Loucy (cell line): ENCODE measurements around the gene SNX8.
"Not testable (repeated sequence)": the region's sequence is repeated elsewhere in the genome, so short reads cannot be mapped to it uniquely, and the experiment has no call there.

Experiments
- H2AFZ ChIP-seq: fragments of 200-600 bp; sonication (generic); 2 replicates; pipeline ENCODE4 v1.6.0; 2016; ENCODE audit warnings: antibody characterized with exemption, mild to moderate bottlenecking, low read length, moderate library complexity
- H3F3A ChIP-seq: fragments of 200-600 bp; 2 replicates; pipeline ENCODE4 v1.6.0; 2016; ENCODE audit warnings: antibody characterized with exemption, low read depth, mild to moderate bottlenecking
- H3K27me3 ChIP-seq: fragments of 200-600 bp; sonication (generic); 2 replicates; pipeline ENCODE4 v1.6.1; 2014; ENCODE audit warnings: low read length, mild to moderate bottlenecking; ENCODE audit not compliant: insufficient read depth, poor library complexity, severe bottlenecking
- H3K36me3 ChIP-seq: fragments of 200-600 bp; sonication (generic); 2 replicates; pipeline ENCODE4 v1.6.1; 2016; ENCODE audit warnings: low read length; ENCODE audit not compliant: insufficient read depth
- H3K4me1 ChIP-seq: fragments of 200-600 bp; sonication (generic); 2 replicates; pipeline ENCODE4 v1.5.1; 2014; ENCODE audit warnings: low read length, mild to moderate bottlenecking; ENCODE audit not compliant: insufficient read depth, poor library complexity, severe bottlenecking
- H3K4me2 ChIP-seq: fragments of 200-600 bp; sonication (generic); 2 replicates; pipeline ENCODE4 v1.6.0; 2014; ENCODE audit warnings: antibody characterized with exemption, low read length, low read depth, mild to moderate bottlenecking; ENCODE audit not compliant: poor library complexity, severe bottlenecking
- H3K4me3 ChIP-seq: fragments of 200-600 bp; sonication (generic); 2 replicates; pipeline ENCODE4 v1.5.1; 2014; ENCODE audit warnings: low read length, mild to moderate bottlenecking, mixed read lengths; ENCODE audit not compliant: poor library complexity, severe bottlenecking
- H3K79me2 ChIP-seq: fragments of 200-600 bp; sonication (generic); 2 replicates; pipeline ENCODE4 v1.6.1; 2014; ENCODE audit warnings: low read length; ENCODE audit not compliant: insufficient read depth
- H3K9ac ChIP-seq: fragments of 200-600 bp; sonication (generic); 2 replicates; pipeline ENCODE4 v1.6.0; 2014; ENCODE audit warnings: mild to moderate bottlenecking, low read depth, low read length, moderate library complexity; ENCODE audit not compliant: poor library complexity, severe bottlenecking
- H3K9me2 ChIP-seq: fragments of 200-600 bp; sonication (generic); replicated peaks from 2 replicates; pipeline ENCODE4 v1.6.1; 2016; ENCODE audit warnings: low read depth, low read length, mixed read lengths
- H3K9me3 ChIP-seq: fragments of 200-600 bp; sonication (generic); 2 replicates; pipeline ENCODE4 v1.6.1; 2014; ENCODE audit warnings: mild to moderate bottlenecking, antibody characterized with exemption, low read length, low read depth; ENCODE audit not compliant: insufficient read depth
- H4K20me1 ChIP-seq: fragments of 200-600 bp; sonication (generic); 2 replicates; pipeline ENCODE4 v1.6.0; 2014; ENCODE audit warnings: antibody characterized with exemption, low read length, mild to moderate bottlenecking; ENCODE audit not compliant: insufficient read depth, poor library complexity, severe bottlenecking
- CTCF ChIP-seq: fragments of 200-600 bp; sonication (generic); conservative IDR thresholded peaks from 2 replicates; pipeline ENCODE4 v1.5.1; 2014; ENCODE audit warnings: mild to moderate bottlenecking, antibody characterized with exemption, low read length
- EZH2phosphoT487 ChIP-seq: fragments of 200-600 bp; IDR thresholded peaks from 2 replicates; pipeline ENCODE4 v1.6.1; 2018; ENCODE audit warnings: antibody characterized with exemption, mild to moderate bottlenecking, moderate library complexity, borderline replicate concordance

Gene SNX8

DNA sequence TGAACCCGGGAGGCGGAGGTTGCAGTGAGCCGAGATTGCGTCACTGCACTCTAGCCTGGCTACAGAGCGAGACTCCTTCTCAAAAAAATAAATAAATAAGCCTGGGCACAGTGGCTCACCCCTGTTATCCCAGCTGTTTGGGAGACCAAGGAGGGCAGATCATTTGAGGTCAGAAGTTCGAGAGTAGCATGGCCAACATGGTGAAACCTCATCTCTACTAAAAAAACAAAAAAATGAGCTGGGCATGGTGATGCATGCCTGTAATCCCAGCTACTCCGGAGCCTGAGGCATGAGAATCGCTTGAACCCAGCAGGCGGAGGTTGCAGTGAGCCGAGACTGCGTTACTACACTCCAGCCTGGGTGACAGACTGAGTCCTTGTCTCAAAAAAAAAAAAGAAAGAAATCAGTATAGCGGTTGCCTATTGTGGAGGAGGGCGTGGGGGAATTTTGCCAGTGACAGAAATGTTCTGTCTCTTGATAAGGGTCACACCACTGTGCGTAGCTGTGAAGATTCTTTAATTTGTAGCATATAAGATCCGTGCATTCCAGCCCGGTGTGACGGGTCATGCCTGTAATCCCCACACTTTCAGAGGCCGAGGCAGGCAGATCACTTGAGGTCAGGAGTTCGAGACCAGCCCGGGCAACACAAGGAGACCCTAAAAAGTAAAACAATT is 22.5 kb upstream of the SNX8 start:
- H4K20me1 ChIP-seq, result no peaks in the 10 kb centered on the region
- no peaks in the 10 kb centered on the region for H3K27me3 ChIP-seq
- no peak overlapping the region for H3K4me3 ChIP-seq
- no peaks in the 10 kb centered on the region for H3K9me3 ChIP-seq
- no peaks in the 10 kb centered on the region for H3K9me2 ChIP-seq
- no peaks in the 10 kb centered on the region for H3F3A ChIP-seq
- no peak overlapping the region for H3K4me2 ChIP-seq
- no peak overlapping the region for H2AFZ ChIP-seq
- no peaks in the 10 kb centered on the region for H3K4me1 ChIP-seq
- no peak overlapping the region for H3K9ac ChIP-seq
- H3K36me3 ChIP-seq, result no peaks in the 10 kb centered on the region
- TF ChIP-seq EZH2phosphoT487, result no peak
- TF ChIP-seq CTCF, result no peak
- H3K79me2 ChIP-seq, result no peaks in the 10 kb centered on the region

GRCh38 chr7:2332606-2333231 is 18.5 kb upstream of the SNX8 start:
- H3K9me3 ChIP-seq, H3K9me2 ChIP-seq, H3K36me3 ChIP-seq, H2AFZ ChIP-seq, H3K4me1 ChIP-seq, H3K9ac ChIP-seq, H4K20me1 ChIP-seq, H3K27me3 ChIP-seq, H3K4me3 ChIP-seq, H3F3A ChIP-seq, H3K4me2 ChIP-seq, H3K79me2 ChIP-seq: not testable (repeated sequence)

DNA sequence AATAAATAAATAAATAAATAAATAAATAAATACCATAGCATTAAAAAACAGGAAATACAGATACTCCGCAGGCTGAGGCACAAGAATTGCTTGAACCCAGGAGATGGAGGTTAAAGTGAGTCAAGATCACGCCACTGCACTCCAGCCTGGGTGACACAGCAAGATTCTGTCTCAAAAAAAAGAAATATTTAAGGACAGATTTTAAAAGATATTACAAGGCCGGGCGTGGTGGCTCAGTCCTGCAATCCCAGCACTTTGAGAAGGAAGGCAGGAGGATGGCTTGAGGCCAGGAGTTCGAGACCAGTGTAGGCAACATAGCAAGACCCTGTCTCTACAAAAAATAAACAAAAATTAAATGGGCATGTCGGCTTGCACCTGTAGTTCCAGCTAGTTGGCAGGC is 17.5 kb upstream of the SNX8 start:
- Histone ChIP-seq H4K20me1 (no peaks in the 10 kb centered on the region), H3K36me3 (no peaks in the 10 kb centered on the region), H3K4me1 (no peaks in the 10 kb centered on the region), H3K79me2 (no peaks in the 10 kb centered on the region), H3K9ac (no peak overlapping the region), H2AFZ (no peak overlapping the region), H3K9me3 (no peaks in the 10 kb centered on the region), H3K4me3 (no peak overlapping the region), H3K4me2 (no peak overlapping the region), H3K27me3 (no peaks in the 10 kb centered on the region), H3F3A (no peaks in the 10 kb centered on the region), H3K9me2 (no peaks in the 10 kb centered on the region)
- TF ChIP-seq CTCF (no peak), EZH2phosphoT487 (no peak)

DNA sequence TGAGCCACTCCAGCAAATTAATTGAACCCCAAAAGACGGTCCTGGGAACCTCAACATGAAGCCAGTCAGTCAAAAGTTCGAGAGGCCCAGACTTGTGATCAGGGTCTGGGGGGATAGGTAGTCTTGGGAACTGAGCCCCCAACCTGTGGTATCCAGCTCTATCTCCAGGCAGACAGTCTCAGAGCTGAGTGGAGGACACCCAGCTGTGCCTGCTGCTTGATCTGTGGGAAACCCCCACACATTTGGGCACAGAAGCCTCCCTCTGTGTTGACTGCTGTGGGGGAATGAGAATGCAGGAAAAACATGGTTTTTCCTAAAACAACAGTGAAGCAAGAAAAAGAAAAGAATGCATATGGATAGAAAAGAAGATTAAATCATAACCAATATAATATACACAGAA is 16.3 kb upstream of the SNX8 start:
- no peaks in the 10 kb centered on the region for H3F3A ChIP-seq
- no peak for TF ChIP-seq EZH2phosphoT487
- no peak; the same call in 1 of the 2 replicates for TF ChIP-seq CTCF

More for the DNA sequence above, 16.3 kb upstream of the SNX8 start:
- Histone ChIP-seq H3K9ac (no peak overlapping the region), H3K36me3 (no peaks in the 10 kb centered on the region), H3K9me3 (no peaks in the 10 kb centered on the region), H3K79me2 (no peaks in the 10 kb centered on the region), H3K4me1 (no peaks in the 10 kb centered on the region), H2AFZ (no peak overlapping the region), H4K20me1 (no peaks in the 10 kb centered on the region), H3K27me3 (no peaks in the 10 kb centered on the region), H3K4me3 (no peak overlapping the region), H3K4me2 (no peak overlapping the region), H3K9me2 (no peaks in the 10 kb centered on the region)
